ENCODE measurements around the gene CHTF8.

CHTF8 gene

DNA sequence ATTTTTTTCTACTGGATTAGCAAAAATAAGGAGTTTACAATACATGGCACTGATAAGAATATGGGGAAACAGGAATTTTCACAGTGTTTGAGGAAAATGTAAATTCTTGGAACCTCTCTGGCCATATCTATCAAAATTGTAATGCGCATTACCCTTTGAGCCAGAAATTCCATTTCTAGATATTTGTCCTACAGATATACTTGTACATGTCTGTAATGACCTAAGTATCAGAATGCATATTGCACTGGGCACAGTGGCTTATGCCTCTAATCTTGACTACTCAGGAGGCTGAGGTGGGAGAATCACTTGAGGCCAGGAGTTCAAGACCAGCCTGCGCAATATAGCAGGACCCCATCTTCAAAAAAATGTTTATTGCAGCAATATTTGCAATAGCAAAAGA lies 52.7 kb downstream of the CHTF8 start:
- TF ChIP-seq, protein P1, sequence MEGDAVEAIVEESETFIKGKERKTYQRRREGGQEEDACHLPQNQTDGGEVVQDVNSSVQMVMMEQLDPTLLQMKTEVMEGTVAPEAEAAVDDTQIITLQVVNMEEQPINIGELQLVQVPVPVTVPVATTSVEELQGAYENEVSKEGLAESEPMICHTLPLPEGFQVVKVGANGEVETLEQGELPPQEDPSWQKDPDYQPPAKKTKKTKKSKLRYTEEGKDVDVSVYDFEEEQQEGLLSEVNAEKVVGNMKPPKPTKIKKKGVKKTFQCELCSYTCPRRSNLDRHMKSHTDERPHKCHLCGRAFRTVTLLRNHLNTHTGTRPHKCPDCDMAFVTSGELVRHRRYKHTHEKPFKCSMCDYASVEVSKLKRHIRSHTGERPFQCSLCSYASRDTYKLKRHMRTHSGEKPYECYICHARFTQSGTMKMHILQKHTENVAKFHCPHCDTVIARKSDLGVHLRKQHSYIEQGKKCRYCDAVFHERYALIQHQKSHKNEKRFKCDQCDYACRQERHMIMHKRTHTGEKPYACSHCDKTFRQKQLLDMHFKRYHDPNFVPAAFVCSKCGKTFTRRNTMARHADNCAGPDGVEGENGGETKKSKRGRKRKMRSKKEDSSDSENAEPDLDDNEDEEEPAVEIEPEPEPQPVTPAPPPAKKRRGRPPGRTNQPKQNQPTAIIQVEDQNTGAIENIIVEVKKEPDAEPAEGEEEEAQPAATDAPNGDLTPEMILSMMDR (IDR thresholded peaks at IDR 0.05; ENCODE audit: low read depth, low read length) = no peak

DNA sequence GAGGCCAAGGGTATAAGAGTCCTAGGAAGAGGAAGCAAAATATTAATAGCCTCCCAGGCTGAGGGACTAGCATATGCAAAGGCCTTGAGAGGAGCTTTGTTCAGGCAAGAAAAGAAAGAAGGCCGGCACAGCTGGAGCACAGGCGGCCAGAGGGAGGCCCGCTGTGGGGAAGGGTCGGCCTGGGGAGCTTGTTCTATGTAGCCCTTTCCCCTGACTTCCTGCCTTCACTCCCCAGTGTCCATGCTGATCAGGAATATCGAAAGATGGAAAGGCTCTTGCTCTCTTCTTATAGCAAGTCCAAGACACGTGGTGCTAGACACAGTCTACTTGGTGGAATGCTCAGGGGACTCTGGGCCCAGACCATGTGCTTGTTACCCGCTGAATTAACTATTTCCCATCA lies 54.3 kb downstream of the CHTF8 start:
- H3K27me3 ChIP-seq (ENCODE audit: insufficient read depth, low read depth, severe bottlenecking) = no peaks in the 10 kb centered on the region
- no peak overlapping the region for H3K27ac ChIP-seq
- no peak for DNase-seq
- no peaks in the 10 kb centered on the region for H3K36me3 ChIP-seq
- TF ChIP-seq, protein P1 (IDR thresholded peaks at IDR 0.05; ENCODE audit: low read depth, low read length) = no peak
- no peak overlapping the region for H3K4me3 ChIP-seq (ENCODE audit: low read depth, low read length)
- no peaks in the 10 kb centered on the region for H3K9me3 ChIP-seq (ENCODE audit: severe bottlenecking)

More for the DNA sequence above, 52.7 kb downstream of the CHTF8 start:
- no peak overlapping the region for H3K4me3 ChIP-seq (ENCODE audit: low read depth, low read length)
- no peaks in the 10 kb centered on the region for H3K27me3 ChIP-seq (ENCODE audit: insufficient read depth, low read depth, severe bottlenecking)
- H3K9me3 ChIP-seq (ENCODE audit: severe bottlenecking) = no peaks in the 10 kb centered on the region
- no peak for DNase-seq
- H3K36me3 ChIP-seq = no peaks in the 10 kb centered on the region
- no peak overlapping the region for H3K27ac ChIP-seq

DNA sequence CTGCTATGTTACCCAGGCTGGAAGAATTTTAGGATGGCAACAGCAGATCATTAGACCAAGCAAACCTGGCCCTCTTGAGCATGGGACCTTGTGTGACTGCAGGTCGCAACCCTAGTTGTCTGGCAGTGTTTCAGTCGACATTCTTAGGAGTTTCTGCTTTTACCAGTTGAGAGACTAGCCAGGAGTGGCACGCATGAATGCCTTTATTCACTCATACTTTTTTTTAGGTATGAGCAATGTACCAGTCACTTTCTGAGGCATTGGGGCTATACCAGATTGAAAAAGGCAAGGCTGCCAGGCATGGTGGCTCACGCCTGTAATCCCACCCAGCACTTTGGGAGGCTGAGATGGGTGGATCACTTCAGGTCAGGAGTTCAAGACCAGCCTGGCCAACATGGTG lies 55.1 kb downstream of the CHTF8 start:
- no peaks in the 10 kb centered on the region for H3K27me3 ChIP-seq (ENCODE audit: insufficient read depth, low read depth, severe bottlenecking)
- H3K27ac ChIP-seq = no peak overlapping the region
- H3K9me3 ChIP-seq (ENCODE audit: severe bottlenecking) = no peaks in the 10 kb centered on the region
- DNase-seq = no peak
- no peaks in the 10 kb centered on the region for H3K36me3 ChIP-seq
- no peak overlapping the region for H3K4me3 ChIP-seq (ENCODE audit: low read depth, low read length)
- TF ChIP-seq, protein P1 (IDR thresholded peaks at IDR 0.05; ENCODE audit: low read depth, low read length) = no peak

- no peaks in the 10 kb centered on the region for H3K27me3 ChIP-seq (ENCODE audit: insufficient read depth, low read depth, severe bottlenecking)
- H3K36me3 ChIP-seq = no peaks in the 10 kb centered on the region
- no peaks in the 10 kb centered on the region for H3K9me3 ChIP-seq (ENCODE audit: severe bottlenecking)
- no peak overlapping the region for H3K27ac ChIP-seq
- TF ChIP-seq, protein P1 (IDR thresholded peaks at IDR 0.05; ENCODE audit: low read depth, low read length) = no peak
- H3K4me3 ChIP-seq (ENCODE audit: low read depth, low read length) = no peak overlapping the region
- DNase-seq = no peak
Observed at GRCh38 chr16:69073181-69073702, 59.1 kb downstream of the CHTF8 start.

GRCh38 chr16:69072640-69072974 lies 59.8 kb downstream of the CHTF8 start:
- Histone ChIP-seq H3K36me3 (no peaks in the 10 kb centered on the region), H3K4me3 (ENCODE audit: low read depth, low read length) (no peak overlapping the region), H3K9me3 (ENCODE audit: severe bottlenecking) (no peaks in the 10 kb centered on the region), H3K27ac (no peak overlapping the region), H3K27me3 (ENCODE audit: insufficient read depth, low read depth, severe bottlenecking) (no peaks in the 10 kb centered on the region)
- DNase-seq = no peak
- TF ChIP-seq, protein P1 (IDR thresholded peaks at IDR 0.05; ENCODE audit: low read depth, low read length) = no peak

GRCh38 chr16:69071036-69071435 lies 61.4 kb downstream of the CHTF8 start:
- TF ChIP-seq, protein P1 (IDR thresholded peaks at IDR 0.05; ENCODE audit: low read depth, low read length) = no peak
- H3K9me3 ChIP-seq (ENCODE audit: severe bottlenecking) = no peaks in the 10 kb centered on the region
- no peak overlapping the region for H3K4me3 ChIP-seq (ENCODE audit: low read depth, low read length)
- no peak for DNase-seq
- no peaks in the 10 kb centered on the region for H3K27me3 ChIP-seq (ENCODE audit: insufficient read depth, low read depth, severe bottlenecking)
- no peaks in the 10 kb centered on the region for H3K36me3 ChIP-seq
- H3K27ac ChIP-seq = no peak overlapping the region
